Left renal cortex interstitium (tissue), 4 donors: ENCODE results near the gene EPG5. TPM values are rescaled to one million over a fixed set of nuclear protein-coding genes. Genes with fewer than 3 reads are reported as not detected.
"Not testable (repeated sequence)": the region's sequence is repeated elsewhere in the genome, so short reads cannot be mapped to it uniquely, and the experiment has no call there.

Source experiments
- DNase-seq, 4 donors: peaks; one replicate each; pipeline ENCODE4 v3.0.0-alpha.2; 2013; ENCODE audit warnings: low read depth in 4 of 4, low spot score in 2 of 4, missing footprints in 1 of 4
- polyA plus RNA-seq, 4 donors: library from polyadenylated mRNA; unstranded; fragments of 120-200 nt; gene quantifications; one replicate each; pipeline ENCODE4 v1.2.1, GENCODE V29; 2013; ENCODE audit not compliant: insufficient read length in 4 of 4

EPG5 gene
- polyA plus RNA-seq, 4 donors = 16.2 to 35.3 (median 25.1) TPM

- no peak for DNase-seq
Measured at GRCh38 chr18:45821026-45821425, 146.1 kb downstream of the EPG5 start.

GRCh38 chr18:45820106-45820745 is 146.9 kb downstream of the EPG5 start:
- DNase-seq = no peak

- not testable (repeated sequence) for DNase-seq
Measured at GRCh38 chr18:45818765-45819164, 148.4 kb downstream of the EPG5 start.

GRCh38 chr18:45817543-45817942 is 149.6 kb downstream of the EPG5 start:
- no peak for DNase-seq

GRCh38 chr18:45814733-45815132 is 152.4 kb downstream of the EPG5 start:
- not testable (repeated sequence) for DNase-seq

- DNase-seq = not testable (repeated sequence)
Measured at GRCh38 chr18:45807144-45807543, 160.0 kb downstream of the EPG5 start.

- no peak for DNase-seq
Measured at GRCh38 chr18:45806226-45806625, 160.9 kb downstream of the EPG5 start.

GRCh38 chr18:45805551-45805950 is 161.6 kb downstream of the EPG5 start:
- no peak for DNase-seq

GRCh38 chr18:45802814-45803492 is 164.2 kb downstream of the EPG5 start:
- DNase-seq = no peak

- DNase-seq = no peak
Measured at GRCh38 chr18:45801416-45802004, 165.6 kb downstream of the EPG5 start.

Other genes starting within 250 kb of the EPG5 start
- 1 to 10 TPM; 3.4 to 6.8 (median 4.4) TPM for gene SLC14A1, start 243.1 kb downstream of the EPG5 start, polyA plus RNA-seq
- under 1 TPM; 0.35 to 0.81 (median 0.46) TPM for gene SIGLEC15, start 141.7 kb downstream of the EPG5 start, polyA plus RNA-seq
- gene PSTPIP2, start 104.9 kb upstream of the EPG5 start, polyA plus RNA-seq = 10 to 100 TPM in 2 of 4 donors, 1 to 10 TPM in 2; 8.4 to 14.9 (median 9.9) TPM
- 100 to 1,000 TPM; 636 to 749 (median 691) TPM for gene ATP5F1A, start 131.0 kb upstream of the EPG5 start, polyA plus RNA-seq
- 10 to 100 TPM; 44.3 to 51.3 (median 50.3) TPM for gene HAUS1, start 137.1 kb upstream of the EPG5 start, polyA plus RNA-seq